Fibroblast of lung (primary cell): ENCODE data around the gene VENTX. TPM values are rescaled to one million over a fixed set of nuclear protein-coding genes. Genes with fewer than 3 reads are reported as not detected.

Experiments used
- DNase-seq, 2 donors: peaks; one replicate each; pipeline versions ENCODE4 v3.0.0 to v3.0.0-alpha.2; 2010; ENCODE audit warnings: low read depth in 2 of 2
- H2AFZ ChIP-seq: 2 replicates; pipeline ENCODE4 v1.5.1; 2012; ENCODE audit warnings: low read length, control low read depth, inconsistent platforms
- H3K27ac ChIP-seq: 2 replicates; pipeline ENCODE4 v1.5.1; 2011; ENCODE audit warnings: low read length, control low read depth; ENCODE audit not compliant: insufficient read depth
- H3K27me3 ChIP-seq: 2 replicates; pipeline ENCODE4 v1.5.1; 2011; ENCODE audit warnings: mild to moderate bottlenecking, low read length; ENCODE audit not compliant: control insufficient read depth, insufficient read depth
- H3K36me3 ChIP-seq: 2 replicates; pipeline ENCODE4 v1.5.1; 2011; ENCODE audit warnings: low read length; ENCODE audit not compliant: control insufficient read depth, insufficient read depth
- H3K4me1 ChIP-seq: 2 replicates; pipeline ENCODE4 v1.5.1; 2011; ENCODE audit warnings: low read length; ENCODE audit not compliant: control insufficient read depth, insufficient read depth; ENCODE audit errors: extremely low read depth
- H3K4me2 ChIP-seq: 2 replicates; pipeline ENCODE4 v1.5.1; 2011; ENCODE audit warnings: low read length, control low read depth; ENCODE audit not compliant: insufficient read depth; ENCODE audit errors: extremely low read depth
- H3K4me3 ChIP-seq, 4 experiments: fragments of 200-600 bp in 1 of 4; sonication (generic) in 1 of 4; replicated peaks in 1 of 4; 2 replicates each; pipeline ENCODE4 v1.5.1; 2011 to 2016; ENCODE audit warnings: low read length in 4 of 4, low read depth in 3 of 4, mild to moderate bottlenecking in 3 of 4, control low read depth in 2 of 4, inconsistent platforms in 1 of 4, mixed read lengths in 1 of 4; ENCODE audit not compliant: insufficient read depth in 1 of 4; ENCODE audit errors: control extremely low read depth in 1 of 4
- H3K79me2 ChIP-seq: 2 replicates; pipeline ENCODE4 v1.5.1; 2012; ENCODE audit warnings: mild to moderate bottlenecking, low read length, inconsistent platforms; ENCODE audit not compliant: control insufficient read depth, insufficient read depth
- H3K9ac ChIP-seq: 2 replicates; pipeline ENCODE4 v1.5.1; 2011; ENCODE audit warnings: mild to moderate bottlenecking, low read length, control low read depth; ENCODE audit not compliant: insufficient read depth
- H3K9me3 ChIP-seq: 2 replicates; pipeline ENCODE4 v1.5.1; 2012; ENCODE audit warnings: low read depth, low read length; ENCODE audit not compliant: control insufficient read depth, insufficient read depth
- H4K20me1 ChIP-seq: 2 replicates; pipeline ENCODE4 v1.5.1; 2011; ENCODE audit warnings: low read length; ENCODE audit not compliant: control insufficient read depth, insufficient read depth; ENCODE audit errors: extremely low read depth
- CTCF ChIP-seq, 2 donors: IDR thresholded peaks in 1 of 2; conservative IDR thresholded peaks in 1 of 2; 1 replicate in 1 of 2; 2 replicates in 1 of 2; pipeline ENCODE4 v1.5.1; 2011 to 2012; ENCODE audit warnings: low read length in 2 of 2, control low read depth in 1 of 2, inconsistent platforms in 1 of 2, low read depth in 1 of 2, mild to moderate bottlenecking in 1 of 2
- EZH2 ChIP-seq: IDR thresholded peaks from 2 replicates; pipeline ENCODE4 v1.5.1; 2012; ENCODE audit warnings: low read length, control low read depth, mild to moderate bottlenecking; ENCODE audit errors: missing control alignments
- polyA plus RNA-seq, 2 donors: library from polyadenylated mRNA; depleted of rRNA in 1 of 2; stranded (reverse) in 1 of 2; unstranded in 1 of 2; fragments of >200 nt; gene quantifications; 2 replicates each; pipeline ENCODE4 v1.2.1, GENCODE V29; 2011 to 2012; ENCODE audit warnings: missing spikeins in 1 of 2
- total RNA-seq: library from RNA; depleted of rRNA; stranded (reverse); fragments of >200 nt; gene quantifications from 2 replicates; pipeline ENCODE4 v1.2.1, GENCODE V29; 2014

Gene VENTX
- total and polyA plus RNA-seq, 2 donors (not counting 1 experiment from before 2014, with no cell fraction given) = not detected

DNA sequence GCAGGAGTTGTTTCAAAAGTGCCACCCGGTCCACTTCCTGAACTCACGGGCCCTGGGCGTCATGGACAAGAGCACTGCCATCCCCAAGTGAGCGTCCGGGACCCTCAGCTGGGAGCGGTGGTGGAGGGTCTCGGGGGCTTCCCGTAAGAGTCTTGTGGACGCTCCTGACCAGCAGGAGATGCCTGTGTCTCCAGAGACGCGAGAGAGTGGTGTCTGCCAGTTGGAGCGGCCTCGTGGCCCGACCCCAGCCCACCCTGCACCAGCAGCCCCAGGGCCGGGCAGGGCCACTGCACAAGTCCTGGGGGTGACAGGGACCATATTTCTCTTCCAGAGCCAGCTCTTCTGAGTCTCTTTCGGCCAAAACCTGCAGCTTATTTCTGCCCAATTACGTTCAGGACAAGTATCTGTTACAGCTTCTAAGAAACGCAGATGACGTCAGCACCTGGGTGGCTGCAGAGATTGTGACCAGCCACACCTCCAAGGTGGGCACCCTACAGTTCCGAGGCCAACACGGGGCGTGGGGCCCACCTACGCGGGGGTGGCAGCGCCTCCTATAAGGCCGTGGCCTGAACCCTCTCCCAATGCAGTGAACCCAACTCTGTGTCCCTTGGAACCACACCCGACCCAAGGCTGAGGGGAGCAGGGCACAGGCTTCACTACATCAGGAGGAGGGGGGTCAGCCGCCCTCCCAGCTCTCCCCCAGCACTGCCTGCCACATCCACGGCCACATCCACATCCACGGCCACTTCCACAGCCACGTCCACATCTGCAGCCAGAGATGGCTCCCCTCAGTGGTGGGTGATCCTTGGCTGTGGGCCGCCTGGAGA is 23.8 kb upstream of the VENTX start:
- Histone ChIP-seq H2AFZ (no peak overlapping the region), H3K9ac (no peak overlapping the region), H3K4me3 (no peak overlapping the region), H3K36me3 (no peaks in the 10 kb centered on the region), H4K20me1 (no peaks in the 10 kb centered on the region), H3K27ac (no peak overlapping the region), H3K9me3 (peaks cover under 1% of the 10 kb centered on the region), H3K27me3 (no peaks in the 10 kb centered on the region), H3K79me2 (no peaks in the 10 kb centered on the region), H3K4me2 (no peak overlapping the region), H3K4me1 (no peaks in the 10 kb centered on the region)
- TF ChIP-seq CTCF (conservative IDR thresholded peaks at IDR 0.05 in 1 of 2, IDR thresholded peaks at IDR 0.05 in 1 of 2; ENCODE audit: low read depth in 1 of 2, low read length in 2 of 2) (no peak), EZH2 (no peak)
- DNase-seq = no peak

- H3K9ac ChIP-seq = no peak overlapping the region
- no peak for TF ChIP-seq CTCF (conservative IDR thresholded peaks at IDR 0.05 in 1 of 2, IDR thresholded peaks at IDR 0.05 in 1 of 2; ENCODE audit: low read depth in 1 of 2, low read length in 2 of 2)
- no peak for TF ChIP-seq EZH2
- DNase-seq = no peak
- no peaks in the 10 kb centered on the region for H3K4me1 ChIP-seq
- H3K36me3 ChIP-seq = no peaks in the 10 kb centered on the region
- no peaks in the 10 kb centered on the region for H3K9me3 ChIP-seq
- no peaks in the 10 kb centered on the region for H3K27me3 ChIP-seq
- H2AFZ ChIP-seq = no peak overlapping the region
- H3K4me2 ChIP-seq = no peak overlapping the region
- H4K20me1 ChIP-seq = no peaks in the 10 kb centered on the region
- H3K27ac ChIP-seq = no peak overlapping the region
- H3K4me3 ChIP-seq = no peak overlapping the region
- H3K79me2 ChIP-seq = no peaks in the 10 kb centered on the region
These were observed 22.9 kb upstream of the VENTX start for GRCh38 chr10:133214468-133215410.

- H3K27ac ChIP-seq = no peak overlapping the region
- DNase-seq = no peak
- TF ChIP-seq CTCF (conservative IDR thresholded peaks at IDR 0.05 in 1 of 2, IDR thresholded peaks at IDR 0.05 in 1 of 2; ENCODE audit: low read depth in 1 of 2, low read length in 2 of 2) (no peak), EZH2 (no peak)
- H3K36me3 ChIP-seq = no peaks in the 10 kb centered on the region
- no peak overlapping the region for H3K4me3 ChIP-seq
- no peak overlapping the region for H2AFZ ChIP-seq
- no peaks in the 10 kb centered on the region for H3K79me2 ChIP-seq
- no peaks in the 10 kb centered on the region for H4K20me1 ChIP-seq
- H3K27me3 ChIP-seq = no peaks in the 10 kb centered on the region
- no peak overlapping the region for H3K4me2 ChIP-seq
- H3K9me3 ChIP-seq = no peaks in the 10 kb centered on the region
- H3K9ac ChIP-seq = no peak overlapping the region
- H3K4me1 ChIP-seq = no peaks in the 10 kb centered on the region
These were observed 22.1 kb upstream of the VENTX start for GRCh38 chr10:133215586-133215985.
